ENCODE data around the gene DMD.
A peak's percentile ranks its signal among the peaks of the same experiment; 100 is the strongest.

DMD gene

GRCh38 chrX:32246675-32247074 is 964.7 kb downstream of the DMD start:
- peak; percentile 18 for DNase-seq (ENCODE audit: low spot score)

- no peak for DNase-seq (ENCODE audit: low spot score)
Measured at GRCh38 chrX:32195611-32196010, 1015.7 kb downstream of the DMD start.

- no peak for DNase-seq (ENCODE audit: low spot score)
Measured at GRCh38 chrX:32191316-32191715, 1020.0 kb downstream of the DMD start.

- no peak for DNase-seq (ENCODE audit: low spot score)
Measured at GRCh38 chrX:32185160-32185559, 1026.2 kb downstream of the DMD start.

GRCh38 chrX:32183066-32183465 is 1028.3 kb downstream of the DMD start:
- DNase-seq (ENCODE audit: low spot score) = no peak

GRCh38 chrX:32176510-32176909 is 1034.8 kb downstream of the DMD start:
- no peak for DNase-seq (ENCODE audit: low spot score)

GRCh38 chrX:32170481-32170880 is 1040.9 kb downstream of the DMD start:
- DNase-seq (ENCODE audit: low spot score) = no peak

GRCh38 chrX:32155044-32155638 is 1056.2 kb downstream of the DMD start:
- DNase-seq (ENCODE audit: low spot score) = no peak

GRCh38 chrX:32153585-32153984 is 1057.8 kb downstream of the DMD start:
- DNase-seq (ENCODE audit: low spot score) = no peak

GRCh38 chrX:32150141-32150540 is 1061.2 kb downstream of the DMD start:
- DNase-seq (ENCODE audit: low spot score) = no peak

- no peak for DNase-seq (ENCODE audit: low spot score)
Measured at GRCh38 chrX:32141841-32142240, 1069.5 kb downstream of the DMD start.

GRCh38 chrX:32139476-32139875 is 1071.9 kb downstream of the DMD start:
- no peak for DNase-seq (ENCODE audit: low spot score)

GRCh38 chrX:32137525-32137924 is 1073.8 kb downstream of the DMD start:
- DNase-seq (ENCODE audit: low spot score) = no peak

- DNase-seq (ENCODE audit: low spot score) = no peak
Measured at GRCh38 chrX:32126997-32127396, 1084.4 kb downstream of the DMD start.

- no peak for DNase-seq (ENCODE audit: low spot score)
Measured at GRCh38 chrX:32118832-32119231, 1092.5 kb downstream of the DMD start.

- no peak for DNase-seq (ENCODE audit: low spot score)
Measured at GRCh38 chrX:32116047-32116446, 1095.3 kb downstream of the DMD start.

- no peak for DNase-seq (ENCODE audit: low spot score)
Measured at GRCh38 chrX:32087663-32088062, 1123.7 kb downstream of the DMD start.

- no peak for DNase-seq (ENCODE audit: low spot score)
Measured at GRCh38 chrX:32084757-32085156, 1126.6 kb downstream of the DMD start.

GRCh38 chrX:32048285-32048684 is 1163.1 kb downstream of the DMD start:
- no peak for DNase-seq (ENCODE audit: low spot score)

GRCh38 chrX:32045149-32045548 is 1166.2 kb downstream of the DMD start:
- no peak for DNase-seq (ENCODE audit: low spot score)

- DNase-seq (ENCODE audit: low spot score) = no peak
Measured at GRCh38 chrX:32041181-32041580, 1170.2 kb downstream of the DMD start.

- DNase-seq (ENCODE audit: low spot score) = no peak
Measured at GRCh38 chrX:32026772-32027171, 1184.6 kb downstream of the DMD start.

GRCh38 chrX:32024072-32024471 is 1187.3 kb downstream of the DMD start:
- DNase-seq (ENCODE audit: low spot score) = no peak

GRCh38 chrX:32016195-32016594 is 1195.2 kb downstream of the DMD start:
- DNase-seq (ENCODE audit: low spot score) = no peak

GRCh38 chrX:32010948-32011347 is 1200.4 kb downstream of the DMD start:
- no peak for DNase-seq (ENCODE audit: low spot score)
